Activated T-helper 17 cell treated with anti-CD3 and anti-CD28 coated beads, Interleukin-2, amount 50 U/mL, for 72 hours (primary cell): ENCODE data around the gene EPB41L4B. TPM values are rescaled to one million over a fixed set of nuclear protein-coding genes. Genes with fewer than 3 reads are reported as not detected.

Experiments
- ATAC-seq: fragments of 150-1000 bp; cut with Tn5 transposase; replicated peaks from 2 replicates; pipeline ENCODE4 v1.10.0; 2021; ENCODE audit warnings: mild to moderate bottlenecking, moderate library complexity
- H3K27ac Mint-ChIP-seq: one replicate; pipeline ENCODE4 v1.8.0; 2022; ENCODE audit warnings: mixed read lengths
- H3K27me3 Mint-ChIP-seq: one replicate; pipeline ENCODE4 v1.8.0; 2022; ENCODE audit warnings: mixed read lengths
- H3K36me3 Mint-ChIP-seq: one replicate; pipeline ENCODE4 v1.8.0; 2022; ENCODE audit warnings: low read depth, mild to moderate bottlenecking, mixed read lengths
- H3K4me1 Mint-ChIP-seq: one replicate; pipeline ENCODE4 v1.8.0; 2022; ENCODE audit warnings: mixed read lengths
- H3K4me3 Mint-ChIP-seq: one replicate; pipeline ENCODE4 v1.8.0; 2022; ENCODE audit warnings: mild to moderate bottlenecking, mixed read lengths
- H3K9me3 Mint-ChIP-seq: one replicate; pipeline ENCODE4 v1.8.0; 2022; ENCODE audit warnings: mixed read lengths
- total RNA-seq, 2 donors: library from RNA; stranded (reverse); gene quantifications; one replicate each; pipeline ENCODE4 v1.2.3, GENCODE V29; 2022

Gene EPB41L4B
- total RNA-seq, 2 donors from 2014 or later, result 0.06 to 0.77 TPM

DNA sequence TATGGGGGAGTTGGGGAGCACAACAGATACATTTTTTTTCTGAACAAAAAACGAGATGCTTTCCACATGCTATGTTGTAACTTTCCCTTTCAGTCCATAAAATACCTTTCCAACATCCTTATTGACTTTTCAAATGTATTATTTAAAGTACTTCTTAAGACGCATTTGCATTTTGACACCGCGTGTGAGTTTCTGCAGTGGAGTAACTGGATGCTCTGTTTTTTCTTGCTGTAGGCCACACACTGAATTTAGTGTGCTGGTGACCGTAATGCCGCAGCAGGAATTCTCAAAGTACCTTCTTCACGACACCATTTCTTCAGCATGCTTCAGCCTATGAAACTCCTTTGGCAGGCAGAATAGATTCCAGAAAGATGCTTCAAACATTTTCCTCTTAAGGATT, 14.3 kb upstream of the EPB41L4B start:
- no peak for ATAC-seq
- Mint-ChIP-seq H3K27me3 (peaks cover 11% of the 10 kb centered on the region), H3K4me3 (no peak overlapping the region), H3K9me3 (no peaks in the 10 kb centered on the region), H3K27ac (no peak overlapping the region), H3K4me1 (no peaks in the 10 kb centered on the region), H3K36me3 (no peaks in the 10 kb centered on the region)

- Mint-ChIP-seq H3K27ac (no peak overlapping the region), H3K4me3 (no peak overlapping the region), H3K27me3 (peaks cover 24% of the 10 kb centered on the region), H3K9me3 (no peaks in the 10 kb centered on the region), H3K4me1 (no peaks in the 10 kb centered on the region), H3K36me3 (no peaks in the 10 kb centered on the region)
- ATAC-seq, result no peak
Observed at GRCh38 chr9:109331353-109331752, 10.5 kb upstream of the EPB41L4B start.

DNA sequence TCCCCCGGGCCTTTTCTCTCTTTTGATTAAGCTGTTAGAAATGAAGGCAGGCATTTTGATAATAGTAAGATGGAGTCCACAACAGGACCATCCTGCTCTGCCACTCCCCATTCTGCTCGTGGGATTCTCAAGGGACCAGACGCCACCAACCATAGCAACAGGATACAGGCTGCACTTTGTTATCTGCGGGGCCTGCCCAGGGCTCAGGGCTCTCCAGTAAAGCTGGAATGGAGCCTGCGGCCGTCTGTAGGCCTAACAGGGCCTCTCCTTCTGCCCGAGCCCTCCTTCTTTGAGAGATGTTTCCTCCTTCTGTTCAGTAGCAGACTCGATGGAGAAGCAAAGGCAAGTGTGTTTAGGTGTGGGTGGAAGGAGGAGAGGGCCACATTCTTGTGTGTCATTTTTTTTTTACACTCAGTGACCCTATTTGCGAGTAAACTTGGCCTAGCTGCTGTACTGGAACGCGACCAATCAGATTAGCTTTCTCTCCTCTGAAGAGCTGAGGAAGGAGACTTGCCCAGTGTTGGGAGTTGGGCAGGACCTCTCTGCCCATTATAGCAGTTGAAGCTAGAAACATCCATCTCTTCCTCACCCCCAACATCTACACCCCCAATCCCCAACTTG, 8.9 kb upstream of the EPB41L4B start:
- no peak for ATAC-seq

DNA sequence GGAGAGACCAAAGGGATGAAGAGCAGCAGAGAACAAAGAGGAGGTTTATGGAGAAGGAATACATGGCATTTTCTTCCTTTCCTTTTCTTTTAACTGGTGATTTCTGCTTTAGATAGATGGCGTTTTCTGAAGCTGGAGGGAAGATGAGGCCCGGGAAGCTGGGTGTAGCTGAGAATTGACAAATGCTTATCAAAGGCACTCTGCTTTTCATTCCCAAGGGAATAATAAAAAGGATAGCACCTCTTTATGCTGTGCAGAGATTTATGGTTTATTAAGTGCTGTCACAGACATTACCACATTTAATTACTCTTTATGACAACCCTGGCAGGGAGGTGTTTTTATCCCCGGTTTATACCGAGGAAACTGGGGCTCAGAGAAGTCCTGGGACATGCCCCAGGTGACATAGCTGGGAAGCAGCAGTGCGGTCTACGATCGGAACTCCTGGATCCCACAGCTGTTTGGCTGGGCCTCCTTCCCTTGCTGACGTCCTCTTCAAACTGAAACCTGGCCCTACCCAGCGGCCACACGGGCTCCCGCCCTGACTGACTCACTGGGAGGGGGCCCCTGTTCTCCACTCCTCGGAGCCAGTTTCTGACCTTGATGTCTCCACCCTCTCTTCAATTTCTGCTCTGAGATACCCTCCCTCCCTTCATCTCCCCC, 8.2 kb upstream of the EPB41L4B start:
- H3K9me3 Mint-ChIP-seq, result no peaks in the 10 kb centered on the region
- no peaks in the 10 kb centered on the region for H3K4me1 Mint-ChIP-seq
- peaks cover 25% of the 10 kb centered on the region for H3K27me3 Mint-ChIP-seq
- H3K27ac Mint-ChIP-seq, result no peak overlapping the region
- no peaks in the 10 kb centered on the region for H3K36me3 Mint-ChIP-seq
- H3K4me3 Mint-ChIP-seq, result no peak overlapping the region
- no peak for ATAC-seq

More for the DNA sequence above, 8.9 kb upstream of the EPB41L4B start:
- H3K4me3 Mint-ChIP-seq, result no peak overlapping the region
- no peak overlapping the region for H3K27ac Mint-ChIP-seq
- no peaks in the 10 kb centered on the region for H3K9me3 Mint-ChIP-seq
- H3K4me1 Mint-ChIP-seq, result no peaks in the 10 kb centered on the region
- H3K27me3 Mint-ChIP-seq, result peaks cover 25% of the 10 kb centered on the region
- H3K36me3 Mint-ChIP-seq, result no peaks in the 10 kb centered on the region

GRCh38 chr9:109325089-109325488, 4.2 kb upstream of the EPB41L4B start:
- H3K27me3 Mint-ChIP-seq, result peaks cover 37% of the 10 kb centered on the region
- H3K9me3 Mint-ChIP-seq, result no peaks in the 10 kb centered on the region
- H3K4me1 Mint-ChIP-seq, result no peaks in the 10 kb centered on the region
- no peak overlapping the region for H3K27ac Mint-ChIP-seq
- no peaks in the 10 kb centered on the region for H3K36me3 Mint-ChIP-seq
- no peak for ATAC-seq
- H3K4me3 Mint-ChIP-seq, result no peak overlapping the region

DNA sequence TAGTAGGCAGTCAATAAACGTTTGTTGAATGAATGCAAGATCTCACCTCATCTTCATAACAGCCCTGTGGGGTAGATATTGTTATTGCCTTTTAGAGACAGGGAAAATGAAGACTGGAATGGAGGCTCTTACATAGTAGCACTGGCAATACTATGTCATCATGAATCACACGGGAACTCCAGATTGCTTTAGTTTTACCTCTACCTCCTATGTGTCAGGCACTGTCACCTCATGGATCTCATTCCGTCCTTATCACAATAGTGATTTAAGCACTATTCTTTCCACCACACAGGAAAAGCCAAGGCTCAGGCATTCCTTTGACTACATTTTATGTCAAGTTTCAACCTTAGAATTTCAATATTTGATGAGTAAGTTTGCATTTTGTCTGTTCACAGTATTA, 2.9 kb upstream of the EPB41L4B start:
- no peaks in the 10 kb centered on the region for H3K4me1 Mint-ChIP-seq
- H3K9me3 Mint-ChIP-seq, result no peaks in the 10 kb centered on the region
- no peak overlapping the region for H3K27ac Mint-ChIP-seq
- H3K4me3 Mint-ChIP-seq, result no peak overlapping the region
- H3K27me3 Mint-ChIP-seq, result peaks cover 40% of the 10 kb centered on the region
- H3K36me3 Mint-ChIP-seq, result no peaks in the 10 kb centered on the region
- no peak for ATAC-seq

DNA sequence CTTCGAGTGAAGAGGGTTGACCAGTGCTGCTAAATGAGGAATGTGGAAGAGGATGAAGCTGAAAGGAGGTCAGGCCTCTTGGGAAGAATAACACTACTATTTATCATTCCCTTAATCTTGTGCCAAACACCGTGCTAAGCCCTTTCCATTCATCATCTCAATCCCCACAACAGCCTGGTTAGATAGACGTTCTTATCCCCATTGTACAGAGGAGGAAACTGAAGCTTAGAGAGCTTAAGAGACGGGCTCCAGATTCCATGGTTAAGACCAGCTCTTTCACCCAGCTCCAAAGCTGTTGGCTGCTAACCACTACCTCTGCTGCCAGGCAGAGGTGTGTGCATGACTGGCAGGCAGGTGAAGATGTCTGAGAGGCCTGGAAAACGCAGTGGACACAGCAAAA, 868 bp upstream of the EPB41L4B start:
- no peaks in the 10 kb centered on the region for H3K4me1 Mint-ChIP-seq
- peaks cover 51% of the 10 kb centered on the region for H3K27me3 Mint-ChIP-seq
- H3K9me3 Mint-ChIP-seq, result no peaks in the 10 kb centered on the region
- no peak overlapping the region for H3K27ac Mint-ChIP-seq
- peak overlapping the region; percentile 78 for H3K4me3 Mint-ChIP-seq
- no peaks in the 10 kb centered on the region for H3K36me3 Mint-ChIP-seq
- ATAC-seq, result no peak

- ATAC-seq, result peak; percentile 16
Observed at GRCh38 chr9:109320331-109320741, 523 bp downstream of the EPB41L4B start.

GRCh38 chr9:109319626-109320241, 1.1 kb downstream of the EPB41L4B start:
- no peaks in the 10 kb centered on the region for H3K4me1 Mint-ChIP-seq
- no peaks in the 10 kb centered on the region for H3K9me3 Mint-ChIP-seq
- peaks cover 62% of the 10 kb centered on the region for H3K27me3 Mint-ChIP-seq
- H3K4me3 Mint-ChIP-seq, result peak overlapping the region; percentile 59
- no peaks in the 10 kb centered on the region for H3K36me3 Mint-ChIP-seq
- no peak for ATAC-seq
- no peak overlapping the region for H3K27ac Mint-ChIP-seq

More at GRCh38 chr9:109320331-109320741, 523 bp downstream of the EPB41L4B start:
- H3K36me3 Mint-ChIP-seq, result no peaks in the 10 kb centered on the region
- H3K4me3 Mint-ChIP-seq, result no peak overlapping the region
- H3K27me3 Mint-ChIP-seq, result peaks cover 58% of the 10 kb centered on the region
- no peak overlapping the region for H3K27ac Mint-ChIP-seq
- H3K9me3 Mint-ChIP-seq, result no peaks in the 10 kb centered on the region
- no peaks in the 10 kb centered on the region for H3K4me1 Mint-ChIP-seq

DNA sequence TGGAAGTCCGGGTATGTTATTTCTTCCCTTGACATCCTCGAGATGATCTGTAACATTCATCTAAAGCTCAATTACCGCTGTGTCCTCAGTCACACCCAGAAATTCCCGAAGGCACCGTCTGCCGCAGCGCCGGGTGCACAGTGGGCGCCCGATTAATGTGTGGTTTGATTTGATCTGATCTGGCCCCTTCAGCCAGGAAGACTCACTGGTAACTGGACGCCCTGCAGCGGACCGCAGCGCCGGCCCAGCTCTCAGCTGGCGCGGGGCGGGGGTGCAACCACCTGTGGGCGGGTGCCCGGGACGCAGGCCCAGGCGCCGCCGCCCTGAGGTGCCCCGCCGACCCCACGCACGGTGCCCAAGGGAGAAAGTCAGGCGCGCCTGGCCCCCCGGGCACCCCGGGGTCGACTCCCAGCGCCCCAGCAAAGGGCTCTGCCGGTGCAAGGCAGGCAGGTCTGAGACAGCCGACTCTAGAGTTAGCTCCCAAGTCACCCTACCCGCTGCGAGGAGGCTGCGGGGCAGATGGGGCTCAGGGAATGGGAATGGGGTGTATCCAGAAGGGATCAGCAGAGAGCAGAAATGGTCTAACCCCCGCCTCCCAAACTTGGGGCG, 1.7 kb downstream of the EPB41L4B start:
- no peak for ATAC-seq
- H3K4me3 Mint-ChIP-seq, result peak overlapping the region; percentile 59
- no peaks in the 10 kb centered on the region for H3K4me1 Mint-ChIP-seq
- H3K27me3 Mint-ChIP-seq, result peaks cover 62% of the 10 kb centered on the region
- no peak overlapping the region for H3K27ac Mint-ChIP-seq
- no peaks in the 10 kb centered on the region for H3K36me3 Mint-ChIP-seq
- no peaks in the 10 kb centered on the region for H3K9me3 Mint-ChIP-seq

GRCh38 chr9:109317979-109318741, 2.7 kb downstream of the EPB41L4B start:
- no peaks in the 10 kb centered on the region for H3K36me3 Mint-ChIP-seq
- no peaks in the 10 kb centered on the region for H3K9me3 Mint-ChIP-seq
- no peak overlapping the region for H3K4me3 Mint-ChIP-seq
- H3K27me3 Mint-ChIP-seq, result peaks cover 60% of the 10 kb centered on the region
- H3K4me1 Mint-ChIP-seq, result no peaks in the 10 kb centered on the region
- H3K27ac Mint-ChIP-seq, result no peak overlapping the region
- ATAC-seq, result no peak

- Mint-ChIP-seq H3K9me3 (no peaks in the 10 kb centered on the region), H3K36me3 (no peaks in the 10 kb centered on the region), H3K4me1 (no peaks in the 10 kb centered on the region), H3K27ac (no peak overlapping the region), H3K27me3 (peaks cover 60% of the 10 kb centered on the region), H3K4me3 (no peak overlapping the region)
- ATAC-seq, result no peak
Observed at GRCh38 chr9:109317311-109317978, 3.4 kb downstream of the EPB41L4B start.

DNA sequence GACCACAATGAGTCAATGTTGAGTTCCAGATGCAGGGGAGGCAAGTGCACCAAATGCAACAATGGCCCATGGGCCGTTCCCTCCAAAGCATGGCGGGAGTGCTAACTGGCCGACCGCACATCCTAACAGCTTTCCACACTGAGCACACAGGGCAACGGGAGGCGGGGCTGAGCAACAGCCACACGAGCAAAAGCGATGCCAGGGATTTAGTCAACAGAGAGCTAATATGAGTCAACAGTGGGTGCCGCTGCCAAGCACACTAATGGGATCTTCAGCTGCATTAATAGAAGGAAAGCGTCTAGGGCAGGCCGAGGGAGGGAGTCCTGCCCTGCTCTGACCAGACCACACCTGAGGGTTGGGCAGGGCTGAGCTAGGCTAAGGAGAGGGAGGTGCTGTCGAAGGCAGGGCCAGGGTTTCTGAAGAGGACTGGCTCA, 4.6 kb downstream of the EPB41L4B start:
- Mint-ChIP-seq H3K4me1 (no peaks in the 10 kb centered on the region), H3K4me3 (no peak overlapping the region), H3K9me3 (no peaks in the 10 kb centered on the region), H3K27me3 (peaks cover 54% of the 10 kb centered on the region), H3K36me3 (no peaks in the 10 kb centered on the region), H3K27ac (no peak overlapping the region)
- ATAC-seq, result no peak
